H9 (cell line): ENCODE measurements around the gene AGBL4. TPM values are rescaled to one million over a fixed set of nuclear protein-coding genes. Genes with fewer than 3 reads are reported as not detected.

Experiments
- DNase-seq: peaks from one replicate; pipeline ENCODE4 v3.0.0-alpha.2; 2017
- H2AFZ ChIP-seq: one replicate; pipeline ENCODE4 v1.6.1; 2013; ENCODE audit warnings: mild to moderate bottlenecking, low read length, control low read depth, moderate library complexity
- H2AK5ac ChIP-seq: 2 replicates; pipeline ENCODE4 v1.6.1; 2013; ENCODE audit warnings: low read length, control low read depth, mixed read lengths; ENCODE audit not compliant: insufficient read length
- H2BK120ac ChIP-seq: one replicate; pipeline ENCODE4 v1.6.1; 2013; ENCODE audit warnings: low read depth, mild to moderate bottlenecking, low read length, control low read depth, inconsistent platforms; ENCODE audit not compliant: poor library complexity, severe bottlenecking
- H2BK12ac ChIP-seq: 2 replicates; pipeline ENCODE4 v1.6.1; 2013; ENCODE audit warnings: low read length, control low read depth, mixed read lengths, low read depth; ENCODE audit not compliant: insufficient read length
- H2BK15ac ChIP-seq: 2 replicates; pipeline ENCODE4 v1.6.1; 2013; ENCODE audit warnings: low read depth, low read length, control low read depth
- H2BK20ac ChIP-seq: one replicate; pipeline ENCODE4 v1.6.1; 2013; ENCODE audit warnings: low read depth, mild to moderate bottlenecking, low read length, control low read depth, inconsistent platforms; ENCODE audit not compliant: poor library complexity, severe bottlenecking
- H2BK5ac ChIP-seq: 2 replicates; pipeline ENCODE4 v1.6.1; 2013; ENCODE audit warnings: low read length, control low read depth, mixed read lengths; ENCODE audit not compliant: insufficient read length
- H3K14ac ChIP-seq: 2 replicates; pipeline ENCODE4 v1.6.1; 2013; ENCODE audit warnings: low read length, control low read depth; ENCODE audit not compliant: insufficient read depth
- H3K18ac ChIP-seq: 2 replicates; pipeline ENCODE4 v1.6.1; 2013; ENCODE audit warnings: low read depth, mild to moderate bottlenecking, mixed read lengths, low read length, control low read depth; ENCODE audit not compliant: insufficient read length
- H3K23ac ChIP-seq: 2 replicates; pipeline ENCODE4 v1.6.1; 2013; ENCODE audit warnings: low read length, control low read depth, mixed read lengths, low read depth; ENCODE audit not compliant: insufficient read length
- H3K23me2 ChIP-seq: 2 replicates; pipeline ENCODE4 v1.6.1; 2013; ENCODE audit warnings: low read depth, mild to moderate bottlenecking, mixed read lengths, low read length, control low read depth; ENCODE audit not compliant: insufficient read length, poor library complexity, severe bottlenecking
- H3K27ac ChIP-seq: 2 replicates; pipeline ENCODE4 v1.5.1; 2013; ENCODE audit warnings: low read length, control low read depth, mixed read lengths, low read depth; ENCODE audit not compliant: insufficient read length
- H3K27me3 ChIP-seq: 2 replicates; pipeline ENCODE4 v1.6.1; 2013; ENCODE audit warnings: low read length, control low read depth, inconsistent platforms; ENCODE audit not compliant: insufficient read depth
- H3K4ac ChIP-seq: 2 replicates; pipeline ENCODE4 v1.6.1; 2013; ENCODE audit warnings: low read depth, mild to moderate bottlenecking, control low read depth, inconsistent platforms, low read length, moderate library complexity
- H3K4me1 ChIP-seq: 2 replicates; pipeline ENCODE4 v1.6.1; 2013; ENCODE audit warnings: low read length, control low read depth, inconsistent platforms; ENCODE audit not compliant: insufficient read depth
- H3K4me2 ChIP-seq: 2 replicates; pipeline ENCODE4 v1.6.1; 2013; ENCODE audit warnings: low read length, control low read depth, mixed read lengths; ENCODE audit not compliant: insufficient read length, insufficient read depth
- H3K56ac ChIP-seq: 2 replicates; pipeline ENCODE4 v1.6.1; 2013; ENCODE audit warnings: low read depth, mild to moderate bottlenecking, mixed read lengths, low read length, control low read depth; ENCODE audit not compliant: insufficient read length
- H3K79me1 ChIP-seq: 2 replicates; pipeline ENCODE4 v1.6.1; 2013; ENCODE audit warnings: low read depth, mild to moderate bottlenecking, moderate library complexity, low read length, control low read depth, inconsistent platforms; ENCODE audit not compliant: insufficient read depth, poor library complexity, severe bottlenecking
- H3K79me2 ChIP-seq: 2 replicates; pipeline ENCODE4 v1.6.1; 2013; ENCODE audit warnings: low read length, control low read depth, inconsistent platforms; ENCODE audit not compliant: insufficient read depth
- H3K9ac ChIP-seq: 2 replicates; pipeline ENCODE4 v1.6.1; 2013; ENCODE audit warnings: low read length, control low read depth, mixed read lengths; ENCODE audit not compliant: insufficient read length; ENCODE audit errors: extremely low read depth
- H3K9me3 ChIP-seq: one replicate; pipeline ENCODE4 v1.6.1; 2013; ENCODE audit warnings: low read depth, low read length, inconsistent platforms; ENCODE audit not compliant: control insufficient read depth
- H3T11ph ChIP-seq: one replicate; pipeline ENCODE4 v1.6.1; 2013; ENCODE audit warnings: mild to moderate bottlenecking, low read length, control low read depth, inconsistent platforms
- H4K20me1 ChIP-seq: one replicate; pipeline ENCODE4 v1.6.1; 2013; ENCODE audit not compliant: control insufficient read depth, insufficient read length, insufficient read depth
- H4K5ac ChIP-seq: 2 replicates; pipeline ENCODE4 v1.6.1; 2013; ENCODE audit warnings: low read depth, mild to moderate bottlenecking, mixed read lengths, low read length, control low read depth; ENCODE audit not compliant: insufficient read length
- H4K8ac ChIP-seq: replicated peaks from 2 replicates; pipeline ENCODE4 v1.6.1; 2013; ENCODE audit warnings: low read length, control low read depth, mixed read lengths, low read depth; ENCODE audit not compliant: insufficient read length
- H4K91ac ChIP-seq: 2 replicates; pipeline ENCODE4 v1.6.1; 2013; ENCODE audit warnings: low read depth, mild to moderate bottlenecking, moderate library complexity, mixed read lengths, low read length, control low read depth; ENCODE audit not compliant: insufficient read length
- H3K27ac Mint-ChIP-seq, 3 experiments: 2 replicates in 2 of 3; 3 replicates in 1 of 3; pipeline ENCODE4 v1.8.0; 2020 to 2021; ENCODE audit warnings: mixed read lengths in 3 of 3, mild to moderate bottlenecking in 1 of 3, moderate library complexity in 1 of 3
- H3K27me3 Mint-ChIP-seq: 2 replicates; pipeline ENCODE4 v1.8.0; 2021; ENCODE audit warnings: low read depth, mild to moderate bottlenecking, moderate library complexity, mixed read lengths
- H3K36me3 Mint-ChIP-seq, 3 experiments: 2 replicates in 2 of 3; 3 replicates in 1 of 3; pipeline ENCODE4 v1.8.0; 2020 to 2021; ENCODE audit warnings: low read depth in 3 of 3, mixed read lengths in 3 of 3; ENCODE audit not compliant: insufficient read depth in 1 of 3
- H3K4me1 Mint-ChIP-seq, 2 experiments: 2 replicates each; pipeline ENCODE4 v1.8.0; 2020; ENCODE audit warnings: mixed read lengths in 2 of 2
- H3K4me3 Mint-ChIP-seq, 2 experiments: 2 replicates in 1 of 2; 3 replicates in 1 of 2; pipeline ENCODE4 v1.8.0; 2020 to 2021; ENCODE audit warnings: mild to moderate bottlenecking in 2 of 2, mixed read lengths in 2 of 2, moderate library complexity in 1 of 2
- H3K9me3 Mint-ChIP-seq, 2 experiments: 2 replicates in 1 of 2; 3 replicates in 1 of 2; pipeline ENCODE4 v1.8.0; 2020; ENCODE audit warnings: mild to moderate bottlenecking in 2 of 2, mixed read lengths in 2 of 2, moderate library complexity in 1 of 2
- CTCF ChIP-seq: fragments of 200-600 bp; sonication (generic); conservative IDR thresholded peaks from 3 replicates; pipeline ENCODE4 v1.8.0; 2021; ENCODE audit warnings: antibody characterized with exemption, mild to moderate bottlenecking
- WGBS: extraction: QIAGEN DNeasy Blood & Tissue Kit; methylation state at CpG from one replicate; pipeline ENCODE4 v1.1.7; 2013; ENCODE audit warnings: missing lambda C conversion rate, low lambda C conversion rate, mixed read lengths; ENCODE audit not compliant: insufficient read length; ENCODE audit errors: extremely low coverage; 5-methylcytosine and 5-hydroxymethylcytosine counted together
- total RNA-seq: library from RNA; stranded (reverse); gene quantifications from 2 replicates; pipeline ENCODE4 v1.2.1, GENCODE V29; 2021

AGBL4 gene
- total RNA-seq, 1 experiment from 2014 or later: not detected

- Histone ChIP-seq H2BK15ac (no peak overlapping the region), H3K4me1 (no peaks in the 10 kb centered on the region), H4K8ac (no peak overlapping the region), H3K4ac (no peak overlapping the region), H3K56ac (no peak overlapping the region), H3K79me2 (no peaks in the 10 kb centered on the region), H2BK12ac (no peak overlapping the region), H2AK5ac (no peak overlapping the region), H3K14ac (no peak overlapping the region), H3K27ac (no peak overlapping the region), H3K23ac (no peak overlapping the region), H3K23me2 (no peaks in the 10 kb centered on the region), H2AFZ (no peak overlapping the region), H4K91ac (no peak overlapping the region), H2BK120ac (no peak overlapping the region), H3K9ac (no peak overlapping the region), H4K20me1 (no peaks in the 10 kb centered on the region), H3K79me1 (no peaks in the 10 kb centered on the region), H2BK5ac (no peak overlapping the region), H3K18ac (no peak overlapping the region), H4K5ac (no peak overlapping the region), H2BK20ac (no peak overlapping the region), H3K9me3 (peaks cover 49% of the 10 kb centered on the region), H3T11ph (no peak overlapping the region), H3K27me3 (no peaks in the 10 kb centered on the region), H3K4me2 (no peak overlapping the region)
- H3K27me3 Mint-ChIP-seq: no peaks in the 10 kb centered on the region
- no CpG with 5 or more reads among the region's 2 CpGs for WGBS
- peaks cover 1 to 14% (median 5%) of the 10 kb centered on the region in 3 experiments; a peak in 5 of 7 replicates for H3K36me3 Mint-ChIP-seq
- DNase-seq: no peak
- H3K9me3 Mint-ChIP-seq: peaks cover 76 to 81% of the 10 kb centered on the region in 2 experiments
- H3K4me1 Mint-ChIP-seq: no peaks in the 10 kb centered on the region
- TF ChIP-seq CTCF: no peak
- no peak overlapping the region for H3K27ac Mint-ChIP-seq
- no peak overlapping the region for H3K4me3 Mint-ChIP-seq
These were observed 52.7 kb downstream of the AGBL4 start for GRCh38 chr1:49971088-49971487.
